H7 (cell line): ENCODE data around the gene FMNL1. TPM values are rescaled to one million over a fixed set of nuclear protein-coding genes. Genes with fewer than 3 reads are reported as not detected.

Experiments
- DNase-seq: peaks from one replicate; pipeline ENCODE4 v3.0.0; 2012
- H3K27me3 ChIP-seq: 2 replicates; pipeline ENCODE4 v1.6.0; 2011; ENCODE audit warnings: mild to moderate bottlenecking, low read length; ENCODE audit not compliant: control insufficient read depth, insufficient read depth
- H3K36me3 ChIP-seq: replicated peaks from 2 replicates; pipeline ENCODE4 v1.5.1; 2011; ENCODE audit warnings: low read length; ENCODE audit not compliant: control insufficient read depth, insufficient read depth
- H3K4me3 ChIP-seq: 2 replicates; pipeline ENCODE4 v1.5.1; 2011; ENCODE audit warnings: low read depth, mild to moderate bottlenecking, control low read depth, low read length, moderate library complexity; ENCODE audit not compliant: insufficient read depth
- total RNA-seq: library from RNA; depleted of rRNA; stranded (reverse); fragments of >200 nt; shearing (Covaris generic); gene quantifications from 2 replicates; pipeline ENCODE4 v1.2.3, GENCODE V29; 2014; rRNA removed

Gene FMNL1
- total RNA-seq, 1 experiment from 2014 or later, result 1.7 TPM

DNA sequence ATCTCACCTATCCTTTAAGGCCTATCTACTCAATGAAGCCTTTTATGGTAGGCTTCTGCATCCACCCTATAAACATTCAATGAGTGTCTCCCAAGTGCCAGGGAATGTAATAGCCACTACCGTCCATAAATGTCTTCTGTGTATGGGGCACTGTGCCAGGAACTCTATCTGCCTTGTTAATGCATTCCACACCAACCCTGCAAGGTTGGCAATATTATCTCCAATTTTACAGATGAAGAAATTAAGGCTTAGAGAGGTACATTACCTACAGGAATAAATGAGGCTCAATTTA is 75.1 kb downstream of the FMNL1 start:
- Histone ChIP-seq H3K27me3 (no peaks in the 10 kb centered on the region), H3K36me3 (no peaks in the 10 kb centered on the region), H3K4me3 (no peak overlapping the region)
- DNase-seq, result no peak

Other genes starting within 250 kb of the FMNL1 start
- 70.7 and 71.5 TPM in 2 replicates for gene DCAKD, start 170.3 kb upstream of the FMNL1 start, total RNA-seq
- gene NMT1, start 160.6 kb upstream of the FMNL1 start, total RNA-seq, result 111 and 115 TPM in 2 replicates
- gene PLCD3, start 89.4 kb upstream of the FMNL1 start, total RNA-seq, result 24.1 and 28.6 TPM in 2 replicates
- 1.5 and 6.0 TPM in 2 replicates for gene ACBD4, start 86.2 kb upstream of the FMNL1 start, total RNA-seq
- gene HEXIM1, start 73.4 kb upstream of the FMNL1 start, total RNA-seq, result 4.1 and 4.6 TPM in 2 replicates
- 11.5 and 11.9 TPM in 2 replicates for gene HEXIM2, start 60.0 kb upstream of the FMNL1 start, total RNA-seq
- 0.24 TPM in 1 of 2 replicates, not detected in the other for gene SPATA32, start 40.2 kb downstream of the FMNL1 start, total RNA-seq
- gene MAP3K14, start 95.1 kb downstream of the FMNL1 start, total RNA-seq, result 1.6 TPM in 2 replicates
- gene ARHGAP27, start 211.0 kb downstream of the FMNL1 start, total RNA-seq, result 4.5 and 5.4 TPM in 2 replicates